Fibroblast of gingiva (primary cell): ENCODE data around the gene UTF1.
"Not testable (repeated sequence)": the region's sequence is repeated elsewhere in the genome, so short reads cannot be mapped to it uniquely, and the experiment has no call there.

ENCODE experiments used
- DNase-seq: peaks from one replicate; pipeline ENCODE4 v3.0.0-alpha.2; 2011; ENCODE audit warnings: low read depth

Gene UTF1

DNA sequence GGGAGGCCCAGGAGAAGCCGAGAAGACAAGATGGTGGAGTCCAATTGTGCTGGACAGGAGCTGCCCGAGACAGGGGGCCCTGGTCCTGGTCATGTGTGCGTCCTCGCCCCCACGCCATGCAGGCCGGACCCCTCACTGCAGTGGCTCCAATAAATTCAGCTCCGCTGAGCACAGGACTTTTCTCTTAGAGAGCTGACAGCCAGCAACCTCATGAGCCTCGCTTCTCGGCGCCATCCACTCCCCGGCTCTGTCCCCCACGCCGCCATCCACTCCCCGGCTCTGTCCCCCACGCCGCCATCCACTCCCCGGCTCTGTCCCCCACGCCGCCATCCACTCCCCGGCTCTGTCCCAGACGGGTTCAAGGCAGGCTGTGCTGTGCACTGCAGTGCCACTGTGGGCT, 2.8 kb upstream of the UTF1 start:
- no peak for DNase-seq

DNA sequence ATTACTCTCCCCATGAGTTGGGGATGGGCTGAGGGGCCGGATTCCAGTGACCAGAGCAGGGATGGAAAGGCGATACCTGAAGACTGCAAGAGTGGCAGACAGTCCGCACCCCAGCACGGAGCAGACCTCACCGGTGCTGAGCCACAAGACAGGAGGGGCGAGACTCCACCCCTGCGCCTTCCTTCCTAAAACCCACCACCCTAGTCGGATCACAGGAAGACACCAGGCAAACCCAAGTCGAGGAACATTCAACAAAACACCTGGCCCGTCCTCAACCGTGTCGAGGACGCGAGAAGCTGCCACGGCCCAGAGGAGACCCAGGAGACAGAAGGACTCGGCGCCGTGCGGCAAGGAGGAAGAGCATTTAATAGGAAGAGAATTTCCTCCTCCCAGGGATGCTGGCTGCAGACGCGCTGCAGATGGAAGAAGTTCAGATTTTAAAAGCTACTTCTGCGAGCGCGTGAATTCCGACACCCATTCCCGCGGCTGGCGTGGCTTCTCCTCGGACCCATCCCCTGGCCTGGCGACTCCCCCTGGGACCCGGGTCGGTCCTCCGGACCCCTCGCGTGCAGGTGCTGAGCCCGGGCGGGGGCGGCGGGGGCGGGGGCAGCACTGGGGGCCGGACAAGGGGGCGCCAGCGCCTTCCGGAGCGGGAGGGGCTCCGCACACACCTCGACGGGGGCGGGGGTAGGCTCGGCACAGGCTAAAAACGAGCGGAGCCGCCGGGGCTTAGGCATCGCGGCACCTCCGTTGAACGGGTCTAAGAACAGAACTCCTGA, 563 bp upstream of the UTF1 start:
- DNase-seq: no peak

DNA sequence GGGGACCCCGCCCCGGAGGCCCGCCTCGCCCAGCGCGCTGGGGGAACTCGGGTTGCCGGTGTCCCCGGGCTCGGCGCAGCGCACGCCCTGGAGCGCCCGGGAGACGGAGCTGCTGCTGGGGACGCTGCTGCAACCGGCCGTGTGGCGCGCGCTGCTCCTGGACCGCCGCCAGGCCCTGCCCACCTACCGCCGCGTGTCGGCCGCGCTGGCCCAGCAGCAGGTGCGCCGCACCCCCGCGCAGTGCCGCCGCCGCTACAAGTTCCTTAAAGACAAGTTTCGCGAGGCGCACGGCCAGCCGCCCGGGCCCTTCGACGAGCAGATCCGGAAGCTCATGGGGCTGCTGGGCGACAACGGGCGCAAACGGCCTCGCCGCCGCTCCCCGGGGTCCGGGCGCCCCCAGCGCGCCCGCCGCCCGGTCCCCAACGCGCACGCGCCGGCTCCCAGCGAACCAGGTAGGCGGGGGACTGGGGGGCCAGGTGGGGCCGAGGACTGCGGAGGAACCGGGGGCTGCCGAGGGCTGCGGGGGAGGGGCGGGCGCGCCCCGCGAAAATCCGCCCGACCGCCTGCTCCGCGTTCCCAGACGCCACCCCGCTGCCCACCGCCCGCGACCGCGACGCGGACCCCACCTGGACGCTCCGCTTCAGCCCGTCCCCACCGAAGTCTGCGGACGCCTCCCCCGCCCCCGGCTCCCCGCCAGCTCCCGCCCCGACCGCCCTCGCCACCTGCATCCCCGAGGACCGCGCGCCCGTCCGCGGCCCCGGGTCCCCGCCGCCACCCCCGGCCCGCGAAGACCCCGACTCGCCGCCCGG, 574 bp downstream of the UTF1 start:
- no peak for DNase-seq

DNA sequence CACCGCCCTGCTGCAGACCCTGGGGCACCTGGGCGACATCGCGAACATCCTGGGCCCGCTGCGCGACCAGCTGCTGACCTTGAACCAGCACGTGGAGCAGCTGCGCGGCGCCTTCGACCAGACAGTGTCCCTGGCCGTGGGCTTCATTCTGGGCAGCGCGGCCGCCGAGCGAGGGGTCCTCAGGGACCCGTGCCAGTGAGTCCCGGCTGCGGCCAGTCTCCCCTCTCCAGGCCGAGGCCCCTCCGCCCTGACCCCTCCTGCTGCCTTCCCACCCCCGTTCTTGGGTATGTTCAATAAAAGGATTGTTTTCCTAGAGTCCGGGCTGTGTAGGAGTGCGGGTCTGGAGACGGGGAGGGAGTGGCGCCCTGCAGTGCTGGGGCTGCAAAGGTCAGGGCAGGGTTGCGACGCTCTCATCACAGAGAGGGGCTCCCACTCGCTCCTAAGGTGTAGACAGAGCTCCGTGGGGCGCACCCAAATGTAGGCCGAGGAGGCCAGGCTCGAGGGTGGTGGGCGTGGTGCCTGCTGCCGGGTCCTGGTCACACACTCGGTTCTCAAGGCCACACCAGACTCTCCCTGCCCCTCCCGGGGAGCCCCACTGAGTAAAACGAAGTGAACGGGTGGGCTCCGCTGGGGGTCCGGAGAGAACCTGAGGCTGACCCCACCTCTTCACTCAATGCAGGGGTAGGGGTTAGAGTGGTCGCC, 1.4 kb downstream of the UTF1 start:
- DNase-seq: no peak

DNA sequence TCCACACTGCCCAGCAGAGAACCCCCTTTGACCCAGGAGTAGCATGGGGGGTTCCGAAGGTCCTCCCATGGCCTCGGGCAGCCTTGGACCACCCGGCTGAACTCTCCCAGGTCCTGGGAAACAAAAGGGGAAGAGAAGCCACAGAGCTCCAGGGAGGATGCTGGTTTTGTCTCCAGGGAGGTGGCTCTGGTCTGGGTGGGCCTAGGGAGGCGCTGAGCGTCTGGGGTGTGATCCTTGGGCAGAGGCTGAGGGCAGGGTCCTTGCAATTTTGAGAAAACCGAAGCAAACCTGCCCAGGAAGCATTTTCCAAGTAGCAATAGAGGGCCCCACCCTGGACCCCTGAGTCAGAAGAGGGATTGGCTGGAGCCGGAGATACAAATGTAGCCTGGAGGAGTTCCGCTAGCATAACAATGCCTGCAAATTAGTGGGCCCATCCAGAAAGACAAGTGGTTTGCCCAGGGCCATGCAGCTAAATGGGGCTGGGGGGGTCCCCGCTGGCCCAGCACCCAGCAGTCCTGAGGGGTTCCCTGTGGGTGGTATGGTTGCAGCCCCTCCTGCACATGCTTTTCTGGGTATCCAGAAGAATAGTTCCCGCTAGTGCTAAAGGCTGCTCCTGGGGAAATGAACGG, 2.0 kb downstream of the UTF1 start:
- DNase-seq: no peak

DNA sequence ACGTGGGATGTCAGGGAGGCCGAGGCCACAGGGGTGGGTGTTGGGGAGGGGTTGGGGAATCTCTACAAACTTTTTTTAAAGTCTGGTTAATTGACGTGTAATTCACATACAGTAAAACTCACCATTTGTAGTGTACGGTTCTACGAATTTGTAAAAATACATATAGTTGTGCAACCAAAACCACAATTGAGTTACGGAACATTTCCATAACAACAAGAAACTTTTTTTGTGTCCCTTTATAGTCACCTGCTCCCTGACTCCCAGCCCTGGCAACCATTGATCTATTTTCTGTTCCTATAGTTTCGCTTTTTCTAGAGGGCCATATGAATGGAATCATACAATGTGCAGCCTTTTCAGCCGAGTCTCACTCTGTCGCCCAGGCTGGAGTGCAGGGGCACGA, 4.8 kb downstream of the UTF1 start:
- not testable (repeated sequence) for DNase-seq

DNA sequence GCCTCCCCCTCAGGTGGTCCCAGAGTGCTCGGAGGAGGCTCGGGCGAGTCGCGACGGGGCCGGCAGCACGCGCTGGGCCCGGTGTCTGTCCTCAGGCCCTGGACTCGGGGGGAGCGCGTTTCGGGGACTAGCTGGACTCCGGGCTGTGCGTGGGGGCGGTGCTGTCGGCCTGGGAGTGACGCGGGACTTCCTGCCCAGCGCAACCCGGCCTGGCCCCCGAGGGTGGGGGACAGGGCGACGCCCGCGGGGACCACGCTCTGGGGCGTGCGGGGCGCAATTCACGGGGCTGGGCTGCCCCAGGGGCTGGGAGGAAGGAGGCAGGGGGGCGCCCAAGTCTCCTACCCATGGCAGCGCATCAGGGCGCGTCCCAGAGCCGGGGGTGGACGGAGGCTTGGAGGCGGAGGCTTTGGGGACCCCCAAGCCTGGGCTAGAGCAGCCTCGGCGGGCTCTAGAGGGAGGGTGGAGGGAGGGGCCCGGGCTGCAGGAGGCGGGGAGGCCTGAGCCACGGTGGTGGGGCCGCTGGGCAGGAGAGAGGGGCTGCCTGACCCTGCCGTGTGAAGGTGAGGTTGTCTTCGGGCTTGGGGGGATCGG, 5.3 kb downstream of the UTF1 start:
- no peak for DNase-seq

DNA sequence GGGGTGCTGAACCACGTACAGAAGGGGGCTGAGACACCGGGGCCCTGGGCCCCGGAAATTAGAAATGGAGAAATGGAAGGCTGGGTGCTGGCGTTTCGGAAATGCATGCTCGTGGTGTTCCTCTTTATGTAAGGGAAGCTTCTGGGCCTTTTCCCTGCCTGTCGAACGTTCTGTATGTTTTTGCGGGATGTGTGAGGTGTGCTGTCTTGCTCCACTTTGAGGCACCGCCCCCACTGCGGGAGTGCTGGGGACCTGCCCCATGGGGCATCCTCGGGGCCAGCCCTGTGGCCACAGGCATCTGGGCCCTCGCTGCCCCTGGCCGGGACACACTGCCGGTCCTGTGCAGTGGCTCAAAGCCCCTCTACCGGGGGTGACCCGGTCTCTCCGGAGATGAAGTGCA, 5.9 kb downstream of the UTF1 start:
- no peak for DNase-seq

DNA sequence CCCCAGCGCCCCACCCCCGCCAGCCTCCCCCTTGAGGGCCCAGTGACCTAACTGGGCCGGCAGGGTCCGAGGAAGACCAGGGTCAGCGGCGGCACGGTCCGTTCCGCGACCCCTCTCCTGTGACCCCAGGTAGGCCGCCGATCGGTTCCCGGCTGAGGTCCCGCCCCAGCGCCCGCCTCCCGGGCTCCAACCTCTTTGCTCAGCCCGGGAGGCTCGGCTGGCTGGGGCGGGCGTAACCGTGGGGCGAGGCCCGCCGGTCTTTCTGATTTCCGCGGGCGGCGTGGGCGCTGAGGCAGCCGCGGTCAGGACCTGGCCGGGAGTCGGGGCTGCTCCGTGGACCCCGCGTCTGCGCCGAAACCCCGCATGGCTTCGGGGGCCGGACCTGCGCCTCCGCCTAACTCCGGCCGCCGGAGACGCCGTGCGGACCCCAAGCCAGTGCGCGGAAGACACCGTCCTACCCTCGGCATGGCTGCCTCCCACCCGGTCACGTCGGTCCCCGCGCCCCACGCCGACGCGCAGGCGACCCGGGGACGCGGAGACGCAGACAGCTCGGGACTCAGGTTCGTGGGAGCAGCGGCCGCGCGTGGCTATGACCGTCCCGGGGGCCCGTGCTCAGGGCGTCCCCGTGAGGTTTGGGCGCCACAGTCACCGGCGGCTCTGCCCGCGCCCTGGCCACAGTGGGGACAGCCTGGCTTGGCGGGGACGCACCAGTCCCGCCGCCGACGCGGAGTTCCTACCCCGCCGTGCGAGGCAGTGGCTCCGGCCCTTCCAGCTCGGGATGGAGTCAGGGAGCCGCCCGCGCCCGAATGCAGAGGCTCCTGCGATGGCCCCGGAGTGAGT, 6.6 kb downstream of the UTF1 start:
- no peak for DNase-seq

DNA sequence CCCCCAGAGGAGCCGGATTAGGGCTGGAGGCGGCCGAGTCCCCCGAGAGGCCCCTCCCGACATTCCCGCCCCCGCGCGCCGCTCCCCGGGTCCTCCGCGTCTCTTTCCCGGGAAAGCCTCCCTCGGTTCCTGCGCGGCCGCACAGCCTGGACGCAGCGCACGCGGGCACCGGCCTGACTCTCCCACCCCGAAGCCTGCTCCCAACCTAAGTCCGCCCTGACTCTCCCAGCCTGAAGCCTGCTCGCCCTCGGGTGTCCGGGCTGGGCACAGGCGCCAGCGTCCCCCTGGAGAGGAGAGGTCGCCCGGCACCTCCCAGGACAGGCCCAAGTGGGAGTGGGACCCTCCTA, 7.2 kb downstream of the UTF1 start:
- no peak for DNase-seq

DNA sequence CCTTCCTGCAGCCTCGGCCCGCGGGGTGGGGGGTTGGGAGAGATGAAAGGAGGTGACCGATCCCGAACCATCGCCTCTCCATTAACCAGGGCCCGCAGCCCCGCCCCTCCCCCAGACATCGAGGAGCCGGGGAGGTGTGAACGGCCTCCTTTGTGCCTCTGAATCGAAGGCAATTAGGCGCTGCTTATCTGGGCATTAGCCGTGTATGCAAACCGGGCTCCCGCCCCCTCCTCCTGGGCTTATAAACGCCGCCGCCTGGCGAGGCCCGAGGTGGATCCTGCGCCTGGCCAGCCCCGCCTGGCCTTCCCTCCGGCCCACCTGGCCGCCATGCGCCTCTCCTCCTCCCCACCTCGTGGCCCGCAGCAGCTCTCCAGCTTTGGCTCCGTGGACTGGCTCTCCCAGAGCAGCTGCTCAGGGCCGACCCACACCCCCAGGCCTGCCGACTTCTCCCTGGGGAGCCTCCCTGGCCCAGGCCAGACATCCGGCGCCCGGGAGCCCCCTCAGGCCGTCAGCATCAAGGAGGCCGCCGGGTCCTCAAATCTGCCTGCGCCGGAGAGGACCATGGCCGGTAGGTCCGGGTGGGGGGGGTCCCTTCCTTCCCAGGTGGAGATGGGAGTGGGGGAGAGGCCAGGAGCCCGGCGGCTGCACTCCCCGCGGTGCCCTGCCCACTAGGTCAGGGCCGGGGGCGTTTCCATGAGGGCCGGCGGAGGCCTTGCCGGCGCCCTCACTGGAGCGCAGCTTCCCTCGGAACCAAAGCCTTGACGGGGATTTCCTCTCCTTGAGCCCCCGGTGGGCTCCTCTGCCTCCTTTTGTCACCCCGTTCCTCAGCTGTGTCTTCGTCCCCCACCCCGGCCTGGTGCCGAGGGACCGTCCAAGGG, 7.8 kb downstream of the UTF1 start, which contains the start of gene VENTX:
TSS of gene VENTX (plus strand) at position 268 of the 878 bp plus-strand sequence. CDS start at position 328, 60 bp downstream.
- no peak for DNase-seq

DNA sequence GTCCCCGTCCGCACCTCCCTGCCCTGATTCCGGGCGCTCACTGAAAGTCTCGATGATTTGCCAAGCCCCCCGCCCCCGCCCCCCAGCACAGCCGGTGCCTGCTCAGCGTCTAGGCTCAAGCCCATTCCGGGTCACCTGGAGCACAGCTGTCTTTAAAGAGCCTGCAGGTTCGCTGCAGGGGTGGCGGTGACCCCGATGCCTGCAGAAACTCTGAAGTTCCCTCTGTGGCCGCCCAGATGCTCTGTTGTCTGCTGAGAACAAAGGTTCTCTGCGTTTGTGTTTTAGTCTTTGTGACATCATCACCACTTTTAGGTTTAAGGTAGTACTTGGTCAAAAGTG, 8.4 kb downstream of the UTF1 start:
- no peak for DNase-seq

DNA sequence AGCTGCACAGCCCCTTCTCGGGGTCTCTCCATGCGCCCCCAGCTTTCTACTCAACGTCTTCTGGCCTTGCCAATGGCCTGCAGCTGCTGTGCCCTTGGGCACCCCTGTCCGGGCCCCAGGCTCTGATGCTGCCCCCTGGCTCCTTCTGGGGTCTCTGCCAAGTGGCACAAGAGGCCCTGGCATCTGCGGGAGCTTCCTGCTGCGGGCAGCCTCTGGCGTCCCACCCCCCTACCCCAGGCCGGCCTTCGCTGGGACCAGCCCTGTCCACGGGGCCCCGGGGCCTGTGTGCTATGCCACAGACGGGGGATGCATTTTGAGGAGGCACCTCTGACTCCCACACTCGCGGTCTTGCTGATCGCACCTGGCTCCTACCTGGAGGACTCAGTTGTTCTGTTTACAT, 10.0 kb downstream of the UTF1 start:
- DNase-seq: no peak

DNA sequence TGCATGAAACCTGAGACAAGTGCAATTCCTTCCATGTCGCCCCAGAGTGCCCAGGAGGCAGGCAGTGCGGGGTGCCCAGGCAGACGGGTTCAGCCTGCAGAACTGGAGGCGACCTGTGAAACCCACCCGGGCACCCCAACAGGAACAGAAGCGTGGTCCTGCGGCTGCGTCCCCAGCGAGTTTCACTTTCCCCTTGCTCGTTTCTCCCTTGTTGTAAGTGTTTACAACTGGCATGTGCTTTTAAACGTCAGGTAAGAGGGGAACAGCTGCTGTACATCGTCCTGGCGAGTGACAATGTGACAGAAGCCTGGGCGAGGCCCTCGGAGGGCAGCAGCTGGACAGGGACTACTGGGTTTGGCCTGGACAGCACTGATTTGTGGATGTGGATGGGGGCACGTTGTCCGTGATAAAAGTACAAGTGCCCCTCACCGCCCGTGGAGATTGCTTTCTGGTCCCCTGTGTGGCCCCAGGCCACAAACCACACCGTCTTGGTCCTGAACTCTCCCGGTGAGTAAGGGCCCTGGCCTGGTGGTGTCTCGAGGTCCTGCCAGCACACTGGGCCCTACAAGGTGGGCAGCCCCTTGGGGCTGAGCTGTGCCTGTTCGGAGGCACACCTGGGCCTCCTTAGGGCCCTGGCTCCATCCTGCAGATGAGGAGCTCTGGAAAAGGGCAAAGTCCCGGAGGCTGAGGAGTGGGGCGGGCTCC, 11.6 kb downstream of the UTF1 start:
- DNase-seq: no peak

DNA sequence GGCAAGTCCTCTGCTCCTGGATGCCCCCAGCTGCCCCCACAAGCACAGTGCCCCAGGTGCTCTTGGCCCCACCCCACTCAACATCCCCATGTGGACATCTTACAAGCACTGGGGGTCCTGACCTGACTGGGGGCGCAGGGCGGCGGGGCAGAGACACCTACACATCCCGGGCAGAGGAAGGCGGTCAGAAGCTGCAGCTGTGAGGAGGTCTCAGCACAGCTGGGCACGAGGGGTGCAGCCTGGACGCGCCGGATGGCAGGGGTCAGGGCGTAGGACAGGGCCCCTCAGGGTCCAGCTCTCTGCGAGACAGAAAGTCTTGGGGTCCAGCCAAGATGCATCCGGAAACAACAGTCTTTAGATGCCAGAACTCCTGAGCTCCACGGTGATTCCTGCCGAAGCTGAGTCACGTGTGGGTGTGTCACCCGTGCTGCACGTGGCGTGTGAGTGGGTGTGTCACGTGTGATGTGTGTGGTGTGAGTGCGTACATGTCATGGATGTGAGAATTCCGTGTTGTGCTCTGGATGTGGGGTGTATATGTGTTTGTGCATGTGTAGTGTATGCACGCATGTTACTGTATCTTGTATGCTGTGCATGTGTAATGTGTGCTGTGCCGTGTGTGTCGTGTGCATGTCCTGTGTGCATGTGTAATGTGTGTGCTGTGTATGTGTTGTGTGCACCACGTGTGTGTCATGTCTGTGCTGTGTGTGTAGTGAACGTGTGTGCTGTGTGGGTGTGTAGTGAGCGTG, 12.8 kb downstream of the UTF1 start:
- no peak for DNase-seq

DNA sequence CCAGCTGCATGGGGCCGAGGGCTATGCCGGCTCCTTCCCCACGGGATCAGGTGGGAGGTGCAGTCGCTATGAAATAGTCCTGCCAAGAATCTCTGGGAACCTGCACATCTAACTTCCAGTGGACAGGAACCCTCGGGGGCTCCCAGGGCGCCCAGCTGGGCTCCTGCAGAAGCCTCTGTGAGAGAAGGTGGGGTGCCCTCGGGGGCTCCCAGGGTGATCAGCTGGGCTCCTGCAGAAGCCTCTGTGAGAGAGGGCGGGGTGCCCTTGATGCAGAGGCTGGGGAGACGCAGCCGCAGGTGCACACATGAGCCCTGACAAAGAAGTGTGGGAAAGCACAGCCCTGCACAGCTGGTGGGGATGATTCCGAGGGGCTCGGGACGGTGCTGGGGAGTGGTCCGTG, 13.6 kb downstream of the UTF1 start:
- DNase-seq: no peak

DNA sequence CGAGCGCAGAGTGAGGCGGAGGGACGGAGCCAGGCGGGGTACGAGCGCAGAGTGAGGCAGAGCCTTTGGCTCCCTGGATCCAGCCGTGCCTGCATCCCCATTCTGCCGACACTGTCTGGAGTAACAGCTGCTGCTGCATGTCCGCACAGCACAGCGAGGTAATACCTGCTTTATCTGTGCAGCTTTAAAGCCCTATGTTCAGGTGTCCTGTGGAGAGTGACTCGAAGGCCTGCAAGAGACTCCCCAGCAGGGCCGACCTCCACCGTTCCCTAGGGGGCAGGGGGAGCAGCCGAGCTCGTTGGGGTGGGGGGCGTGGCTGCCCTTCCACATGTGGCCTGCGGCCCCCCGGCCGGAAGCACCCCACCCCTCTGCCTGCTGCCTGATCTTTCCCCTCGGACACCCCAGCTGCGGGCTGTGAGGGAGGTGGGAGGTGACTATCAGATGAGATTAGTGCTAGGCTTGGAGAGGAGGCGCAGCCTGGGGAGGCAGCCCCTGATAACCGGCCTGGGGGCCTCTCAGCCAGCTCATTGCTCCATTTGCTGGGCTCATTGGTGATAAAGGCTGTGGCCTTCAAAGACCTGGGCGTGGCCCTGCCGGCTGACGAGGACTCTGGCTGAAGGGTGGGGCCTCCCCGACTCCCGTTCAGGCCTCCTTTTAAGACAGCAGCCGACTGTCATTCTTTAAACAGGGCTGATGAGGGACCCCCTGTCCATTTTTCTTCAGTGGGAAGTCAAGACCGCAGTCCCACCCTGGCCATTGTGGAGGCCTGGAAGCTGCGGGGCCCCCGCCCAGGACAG, 15.6 kb downstream of the UTF1 start:
- DNase-seq: no peak

DNA sequence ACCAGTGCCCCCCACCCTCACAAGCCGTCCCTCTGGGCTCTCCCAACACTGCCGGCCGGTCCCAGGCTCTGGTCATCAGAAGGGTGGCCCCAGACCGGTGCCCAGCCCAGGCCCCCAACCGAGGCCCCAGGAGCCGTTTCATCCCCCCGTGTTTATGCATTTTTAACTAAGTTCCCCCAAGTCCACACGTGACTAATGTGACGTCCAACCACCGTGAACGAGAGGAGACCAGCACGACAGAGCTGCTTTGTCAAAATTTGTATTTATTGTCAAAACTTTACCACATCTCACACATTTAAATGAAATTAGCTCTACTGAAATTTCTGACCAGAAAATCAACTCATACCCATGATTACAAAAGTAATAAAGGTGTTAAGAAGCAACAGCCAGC, 16.2 kb downstream of the UTF1 start:
- no peak for DNase-seq
